ENCODE data around the gene CCT5.
"Not testable (repeated sequence)": the region's sequence is repeated elsewhere in the genome, so short reads cannot be mapped to it uniquely, and the experiment has no call there.

The CCT5 gene

GRCh38 chr5:10279328-10279727 lies 29.2 kb downstream of the CCT5 start:
- Histone ChIP-seq H3K4me2 (ENCODE audit: low read length) (no peak overlapping the region), H3K4me3 (ENCODE audit: low read length) (no peak overlapping the region), H3K36me3 (ENCODE audit: insufficient read depth, low read length) (no peaks in the 10 kb centered on the region), H3K9me3 (replicated peaks; ENCODE audit: low read length) (no peaks in the 10 kb centered on the region), H3K27me3 (ENCODE audit: control insufficient read depth, insufficient read depth, low read length) (no peaks in the 10 kb centered on the region), H3K9ac (ENCODE audit: low read depth, low read length) (no peak overlapping the region), H3K4me1 (ENCODE audit: control insufficient read depth, insufficient read depth, low read length) (no peaks in the 10 kb centered on the region)

GRCh38 chr5:10279925-10280720 lies 30.0 kb downstream of the CCT5 start:
- Histone ChIP-seq H3K4me2 (ENCODE audit: low read length) (no peak overlapping the region), H3K9me3 (replicated peaks; ENCODE audit: low read length) (no peaks in the 10 kb centered on the region), H3K4me1 (ENCODE audit: control insufficient read depth, insufficient read depth, low read length) (no peaks in the 10 kb centered on the region), H3K9ac (ENCODE audit: low read depth, low read length) (no peak overlapping the region), H3K36me3 (ENCODE audit: insufficient read depth, low read length) (no peaks in the 10 kb centered on the region), H3K27me3 (ENCODE audit: control insufficient read depth, insufficient read depth, low read length) (no peaks in the 10 kb centered on the region), H3K4me3 (ENCODE audit: low read length) (no peak overlapping the region)

DNA sequence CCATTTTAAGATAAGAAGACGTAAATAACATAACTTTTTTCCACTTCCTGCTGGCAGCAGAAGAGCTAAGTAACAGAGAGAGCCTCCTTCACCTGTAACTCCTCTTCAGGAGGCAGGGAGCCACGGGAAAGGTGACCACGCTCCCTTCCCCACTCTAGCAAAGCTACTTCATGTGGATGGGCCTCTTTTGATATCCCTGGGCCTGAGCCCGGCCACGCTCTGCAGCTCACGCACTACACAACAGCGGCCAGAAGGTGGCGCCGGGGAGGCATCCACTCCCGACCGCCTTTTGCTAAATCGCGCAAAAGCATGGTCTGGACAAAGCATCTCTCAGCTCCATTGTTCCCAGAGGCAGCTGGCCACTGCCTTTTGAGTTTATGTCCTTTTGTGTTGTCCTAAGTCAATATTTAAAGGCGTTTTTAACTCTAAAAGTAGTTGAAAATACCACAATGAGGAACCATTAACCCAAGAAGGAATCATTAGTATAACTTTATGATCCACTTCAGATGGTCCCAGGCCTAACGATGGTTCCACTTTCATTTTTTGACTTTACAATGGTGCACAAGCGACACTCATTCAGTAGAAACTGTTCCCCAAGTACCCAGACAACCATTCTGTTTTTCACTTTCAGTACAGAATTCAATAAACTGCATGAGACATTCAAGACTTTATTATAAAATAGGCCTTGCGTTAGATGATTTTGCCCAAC lies 34.0 kb downstream of the CCT5 start:
- Histone ChIP-seq H3K9ac (ENCODE audit: low read depth, low read length) (no peak overlapping the region), H3K4me2 (ENCODE audit: low read length) (no peak overlapping the region), H3K4me1 (ENCODE audit: control insufficient read depth, insufficient read depth, low read length) (peaks cover 6% of the 10 kb centered on the region), H3K36me3 (ENCODE audit: insufficient read depth, low read length) (peaks cover 4% of the 10 kb centered on the region), H3K4me3 (ENCODE audit: low read length) (no peak overlapping the region), H3K27me3 (ENCODE audit: control insufficient read depth, insufficient read depth, low read length) (no peaks in the 10 kb centered on the region), H3K9me3 (replicated peaks; ENCODE audit: low read length) (no peaks in the 10 kb centered on the region)

DNA sequence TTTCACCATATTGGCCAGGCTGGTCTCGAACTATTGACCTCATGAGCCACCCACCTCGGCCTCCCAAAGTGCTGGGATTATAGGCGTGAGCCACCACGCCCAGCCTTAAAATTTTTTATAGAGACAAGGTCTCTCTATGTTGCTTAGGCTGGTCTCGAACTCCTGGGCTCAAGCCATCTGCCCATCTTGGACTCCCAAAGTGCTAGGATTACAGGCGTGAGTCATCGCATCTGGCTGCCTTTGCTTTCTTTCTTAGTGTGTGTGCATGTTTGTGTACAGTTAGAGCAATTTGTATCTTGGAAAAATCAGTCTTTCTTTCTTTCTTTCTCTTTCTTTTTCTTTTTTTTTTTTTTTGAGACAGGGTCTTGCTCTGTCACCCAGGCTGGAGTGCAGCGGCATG lies 35.3 kb downstream of the CCT5 start:
- H3K4me1 ChIP-seq (ENCODE audit: control insufficient read depth, insufficient read depth, low read length); H3K27me3 ChIP-seq (ENCODE audit: control insufficient read depth, insufficient read depth, low read length); H3K9me3 ChIP-seq (replicated peaks; ENCODE audit: low read length); H3K9ac ChIP-seq (ENCODE audit: low read depth, low read length); H3K4me2 ChIP-seq (ENCODE audit: low read length); H3K36me3 ChIP-seq (ENCODE audit: insufficient read depth, low read length); H3K4me3 ChIP-seq (ENCODE audit: low read length): not testable (repeated sequence)

- H3K27me3 ChIP-seq (ENCODE audit: control insufficient read depth, insufficient read depth, low read length): no peaks in the 10 kb centered on the region
- no peaks in the 10 kb centered on the region for H3K9me3 ChIP-seq (replicated peaks; ENCODE audit: low read length)
- H3K4me2 ChIP-seq (ENCODE audit: low read length): no peak overlapping the region
- H3K4me3 ChIP-seq (ENCODE audit: low read length): no peak overlapping the region
- peaks cover 6% of the 10 kb centered on the region for H3K36me3 ChIP-seq (ENCODE audit: insufficient read depth, low read length)
- H3K4me1 ChIP-seq (ENCODE audit: control insufficient read depth, insufficient read depth, low read length): peaks cover 6% of the 10 kb centered on the region
- H3K9ac ChIP-seq (ENCODE audit: low read depth, low read length): no peak overlapping the region
These were observed 36.2 kb downstream of the CCT5 start for GRCh38 chr5:10286162-10286861.

GRCh38 chr5:10286862-10287227 lies 36.8 kb downstream of the CCT5 start:
- no peak overlapping the region for H3K4me2 ChIP-seq (ENCODE audit: low read length)
- peaks cover 6% of the 10 kb centered on the region for H3K4me1 ChIP-seq (ENCODE audit: control insufficient read depth, insufficient read depth, low read length)
- no peaks in the 10 kb centered on the region for H3K27me3 ChIP-seq (ENCODE audit: control insufficient read depth, insufficient read depth, low read length)
- H3K36me3 ChIP-seq (ENCODE audit: insufficient read depth, low read length): peaks cover 6% of the 10 kb centered on the region
- H3K9ac ChIP-seq (ENCODE audit: low read depth, low read length): no peak overlapping the region
- H3K4me3 ChIP-seq (ENCODE audit: low read length): no peak overlapping the region
- H3K9me3 ChIP-seq (replicated peaks; ENCODE audit: low read length): no peaks in the 10 kb centered on the region

GRCh38 chr5:10288592-10289219 lies 38.6 kb downstream of the CCT5 start:
- Histone ChIP-seq H3K4me2 (ENCODE audit: low read length) (no peak overlapping the region), H3K27me3 (ENCODE audit: control insufficient read depth, insufficient read depth, low read length) (no peaks in the 10 kb centered on the region), H3K4me1 (ENCODE audit: control insufficient read depth, insufficient read depth, low read length) (peaks cover 6% of the 10 kb centered on the region), H3K4me3 (ENCODE audit: low read length) (no peak overlapping the region), H3K9me3 (replicated peaks; ENCODE audit: low read length) (no peaks in the 10 kb centered on the region), H3K9ac (ENCODE audit: low read depth, low read length) (no peak overlapping the region), H3K36me3 (ENCODE audit: insufficient read depth, low read length) (peaks cover 6% of the 10 kb centered on the region)

GRCh38 chr5:10289353-10289752 lies 39.3 kb downstream of the CCT5 start:
- Histone ChIP-seq H3K9me3 (replicated peaks; ENCODE audit: low read length) (no peaks in the 10 kb centered on the region), H3K4me1 (ENCODE audit: control insufficient read depth, insufficient read depth, low read length) (peaks cover 6% of the 10 kb centered on the region), H3K9ac (ENCODE audit: low read depth, low read length) (no peak overlapping the region), H3K4me2 (ENCODE audit: low read length) (no peak overlapping the region), H3K4me3 (ENCODE audit: low read length) (no peak overlapping the region), H3K27me3 (ENCODE audit: control insufficient read depth, insufficient read depth, low read length) (no peaks in the 10 kb centered on the region), H3K36me3 (ENCODE audit: insufficient read depth, low read length) (peaks cover 6% of the 10 kb centered on the region)

GRCh38 chr5:10289991-10290390 lies 39.9 kb downstream of the CCT5 start:
- H3K27me3 ChIP-seq (ENCODE audit: control insufficient read depth, insufficient read depth, low read length): no peaks in the 10 kb centered on the region
- no peak overlapping the region for H3K9ac ChIP-seq (ENCODE audit: low read depth, low read length)
- no peak overlapping the region for H3K4me3 ChIP-seq (ENCODE audit: low read length)
- no peaks in the 10 kb centered on the region for H3K9me3 ChIP-seq (replicated peaks; ENCODE audit: low read length)
- peaks cover 9% of the 10 kb centered on the region for H3K4me1 ChIP-seq (ENCODE audit: control insufficient read depth, insufficient read depth, low read length)
- H3K36me3 ChIP-seq (ENCODE audit: insufficient read depth, low read length): peaks cover 6% of the 10 kb centered on the region
- H3K4me2 ChIP-seq (ENCODE audit: low read length): no peak overlapping the region

DNA sequence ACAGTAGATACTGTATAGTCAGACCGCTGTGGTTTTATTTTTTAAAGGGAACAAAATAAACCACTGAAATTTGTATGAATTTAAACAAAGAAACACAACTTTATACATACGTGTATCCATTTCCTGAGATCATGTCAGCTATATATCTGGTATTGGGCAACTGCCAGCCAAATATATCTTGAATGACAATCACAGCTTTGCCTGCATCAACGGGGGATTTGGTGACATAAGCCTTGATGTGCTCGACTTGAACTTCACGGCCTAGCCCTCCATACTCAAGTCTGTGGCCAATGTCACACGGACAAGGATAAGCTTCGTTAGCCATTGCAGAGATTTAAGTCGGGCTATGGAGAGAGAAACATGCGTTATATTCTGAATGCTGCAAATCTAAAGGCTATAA lies 40.4 kb downstream of the CCT5 start:
- Histone ChIP-seq H3K9me3 (replicated peaks; ENCODE audit: low read length) (no peaks in the 10 kb centered on the region), H3K9ac (ENCODE audit: low read depth, low read length) (no peak overlapping the region)

DNA sequence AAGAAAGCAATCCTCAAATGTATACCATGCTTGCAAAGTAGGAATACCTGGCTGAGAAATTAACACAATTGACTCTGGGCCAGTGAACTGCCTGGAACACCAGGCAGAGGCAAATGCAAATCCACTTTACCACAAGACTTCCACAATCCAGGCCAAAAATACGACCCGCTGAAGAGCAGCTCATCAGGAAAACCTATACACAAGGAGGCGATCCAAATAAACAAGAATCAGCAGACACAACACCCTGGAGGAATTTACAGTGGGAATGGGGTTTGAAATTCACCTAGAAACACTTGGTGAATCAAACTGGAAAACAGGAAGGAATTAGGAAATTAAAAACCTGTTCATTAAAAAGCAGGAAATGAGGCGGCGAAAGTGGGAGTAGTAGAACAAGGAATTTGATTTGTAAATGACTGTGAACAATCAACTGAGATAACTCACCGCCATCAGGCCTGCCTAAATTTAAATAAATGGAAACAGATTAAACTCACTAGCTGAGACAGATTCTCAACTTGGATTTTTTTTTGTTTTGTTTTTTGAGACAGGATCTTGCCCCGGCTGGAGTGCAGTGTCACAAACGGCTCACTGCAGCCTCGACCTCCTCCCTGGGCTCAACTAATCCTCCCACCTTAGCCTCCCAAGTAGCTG lies 41.7 kb downstream of the CCT5 start:
- H3K36me3 ChIP-seq (ENCODE audit: insufficient read depth, low read length): peaks cover 6% of the 10 kb centered on the region
- H3K4me1 ChIP-seq (ENCODE audit: control insufficient read depth, insufficient read depth, low read length): peaks cover 3% of the 10 kb centered on the region
- no peaks in the 10 kb centered on the region for H3K27me3 ChIP-seq (ENCODE audit: control insufficient read depth, insufficient read depth, low read length)
- no peak overlapping the region for H3K9ac ChIP-seq (ENCODE audit: low read depth, low read length)
- no peak overlapping the region for H3K4me3 ChIP-seq (ENCODE audit: low read length)
- no peaks in the 10 kb centered on the region for H3K9me3 ChIP-seq (replicated peaks; ENCODE audit: low read length)
- no peak overlapping the region for H3K4me2 ChIP-seq (ENCODE audit: low read length)

More for the DNA sequence above, 40.4 kb downstream of the CCT5 start:
- peaks cover 9% of the 10 kb centered on the region for H3K4me1 ChIP-seq (ENCODE audit: control insufficient read depth, insufficient read depth, low read length)
- no peak overlapping the region for H3K4me2 ChIP-seq (ENCODE audit: low read length)
- no peak overlapping the region for H3K4me3 ChIP-seq (ENCODE audit: low read length)
- H3K36me3 ChIP-seq (ENCODE audit: insufficient read depth, low read length): peaks cover 6% of the 10 kb centered on the region
- no peaks in the 10 kb centered on the region for H3K27me3 ChIP-seq (ENCODE audit: control insufficient read depth, insufficient read depth, low read length)

Data from skeletal muscle satellite cell (primary cell).